SU-DHL-6 (cell line): ENCODE results near the gene USP31.

Experiments used
- CTCF ChIP-seq: fragments of 200-600 bp; sonication (generic); IDR thresholded peaks from one replicate; pipeline ENCODE4 v1.5.1; 2017; ENCODE audit warnings: antibody characterized with exemption, mild to moderate bottlenecking, low read length, moderate library complexity; ENCODE audit not compliant: insufficient read depth, poor library complexity, severe bottlenecking
- EZH2phosphoT487 ChIP-seq: fragments of 200-600 bp; sonication (generic), shearing (Covaris generic); conservative IDR thresholded peaks from 2 replicates; pipeline ENCODE4 v1.6.1; 2018; ENCODE audit warnings: mild to moderate bottlenecking, antibody characterized with exemption, low read length, moderate library complexity, mixed read lengths

GRCh38 chr16:23092801-23093117 lies 56.5 kb downstream of the USP31 start:
- TF ChIP-seq EZH2phosphoT487 (no peak), CTCF (no peak)
